ENCODE results near the gene KCNN1. TPM values are rescaled to one million over a fixed set of nuclear protein-coding genes. Genes with fewer than 3 reads are reported as not detected.

The KCNN1 gene
- polyA plus RNA-seq, 3 donors = not detected

DNA sequence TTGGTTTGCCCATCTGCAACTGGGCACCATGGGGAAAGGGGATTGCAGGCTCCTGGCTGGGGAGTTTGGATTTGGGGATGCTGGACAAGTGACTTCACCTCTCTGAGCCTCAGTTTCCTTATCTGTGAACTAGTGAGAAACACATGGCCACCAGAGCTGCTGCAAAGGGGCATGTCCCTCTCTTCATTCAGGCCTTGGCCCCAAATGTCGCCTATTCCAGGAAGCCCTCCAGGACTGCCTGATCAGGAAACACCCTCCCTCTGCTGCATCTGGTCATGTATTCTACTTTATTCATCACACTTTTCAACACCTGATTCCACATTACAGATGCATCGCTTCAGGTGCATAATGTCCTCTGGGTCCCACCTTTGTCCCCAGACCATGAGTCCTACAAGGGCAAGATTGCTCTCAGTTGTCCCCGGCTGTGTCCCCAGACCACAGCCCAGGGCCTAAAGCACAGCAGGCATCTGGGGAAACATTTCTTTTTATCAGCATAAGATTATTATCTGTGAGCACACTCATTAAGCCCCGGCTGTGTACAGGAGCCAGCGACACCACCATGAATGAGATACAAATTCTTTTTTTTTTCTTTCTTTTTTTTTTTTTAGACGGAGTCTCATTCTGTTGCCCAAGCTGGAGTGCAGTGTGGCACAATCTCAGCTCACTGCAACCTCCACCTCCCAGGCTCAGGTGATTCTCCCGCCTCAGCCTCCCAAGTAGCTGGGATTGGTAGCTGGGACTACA, 78.6 kb downstream of the KCNN1 start:
- no peaks in the 10 kb centered on the region for H3K36me3 ChIP-seq (replicated peaks in 1 of 2; ENCODE audit: control insufficient read depth in 1 of 2, insufficient read depth in 2 of 2, low read length in 2 of 2)
- Mint-ChIP-seq H3K27ac (peak overlapping the region; percentile 77 to 92 (median 86)), H3K9me3 (peaks cover 0 to 10% (median 4%) of the 10 kb centered on the region in 7 donors), H3K27me3 (ENCODE audit: low read depth in 3 of 3) (peaks cover 3 to 14% (median 13%) of the 10 kb centered on the region in 3 donors), H3K4me3 (peak overlapping the region; percentile 81 to 91), H3K36me3 (no peaks in the 10 kb centered on the region), H3K4me1 (peaks cover 38% of the 10 kb centered on the region)
- no peak for DNase-seq
- H2AFZ ChIP-seq (ENCODE audit: insufficient read depth, low read depth, low read length, poor library complexity, severe bottlenecking) = peak overlapping the region; percentile 69
- intact Hi-C loops (cut with micrococcal nuclease) = no loop called here
- H3K4me2 ChIP-seq (replicated peaks; ENCODE audit: extremely low read depth, low read length, poor library complexity, severe bottlenecking) = peak overlapping the region; percentile 87
- H3K4me1 ChIP-seq (ENCODE audit: control insufficient read depth in 1 of 2, insufficient read depth in 2 of 2, low read length in 2 of 2) = peaks cover 33 to 42% of the 10 kb centered on the region in 2 donors
- WGBS (ENCODE audit: insufficient coverage) = 93% methylated on average over 4 of the region's 7 CpGs
- peak overlapping the region; percentile 70 to 77 for H3K27ac ChIP-seq (ENCODE audit: low read depth in 1 of 2, low read length in 2 of 2)
- peak overlapping the region; percentile 55 for H3K9ac ChIP-seq (ENCODE audit: insufficient read depth, low read length, poor library complexity, severe bottlenecking)
- no peaks in the 10 kb centered on the region for H3K9me3 ChIP-seq (replicated peaks in 1 of 2; ENCODE audit: control insufficient read depth in 1 of 2, insufficient read depth in 1 of 2, low read length in 2 of 2)
- H3K4me3 ChIP-seq (replicated peaks in 1 of 3; ENCODE audit: low read depth in 2 of 3, low read length in 3 of 3) = peak overlapping the region; percentile 18 to 75 (median 36)
- no peaks in the 10 kb centered on the region for H3K79me2 ChIP-seq (ENCODE audit: insufficient read depth, low read length)
- TF ChIP-seq, protein P1, sequence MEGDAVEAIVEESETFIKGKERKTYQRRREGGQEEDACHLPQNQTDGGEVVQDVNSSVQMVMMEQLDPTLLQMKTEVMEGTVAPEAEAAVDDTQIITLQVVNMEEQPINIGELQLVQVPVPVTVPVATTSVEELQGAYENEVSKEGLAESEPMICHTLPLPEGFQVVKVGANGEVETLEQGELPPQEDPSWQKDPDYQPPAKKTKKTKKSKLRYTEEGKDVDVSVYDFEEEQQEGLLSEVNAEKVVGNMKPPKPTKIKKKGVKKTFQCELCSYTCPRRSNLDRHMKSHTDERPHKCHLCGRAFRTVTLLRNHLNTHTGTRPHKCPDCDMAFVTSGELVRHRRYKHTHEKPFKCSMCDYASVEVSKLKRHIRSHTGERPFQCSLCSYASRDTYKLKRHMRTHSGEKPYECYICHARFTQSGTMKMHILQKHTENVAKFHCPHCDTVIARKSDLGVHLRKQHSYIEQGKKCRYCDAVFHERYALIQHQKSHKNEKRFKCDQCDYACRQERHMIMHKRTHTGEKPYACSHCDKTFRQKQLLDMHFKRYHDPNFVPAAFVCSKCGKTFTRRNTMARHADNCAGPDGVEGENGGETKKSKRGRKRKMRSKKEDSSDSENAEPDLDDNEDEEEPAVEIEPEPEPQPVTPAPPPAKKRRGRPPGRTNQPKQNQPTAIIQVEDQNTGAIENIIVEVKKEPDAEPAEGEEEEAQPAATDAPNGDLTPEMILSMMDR (IDR thresholded peaks at IDR 0.05) = no peak
- no peaks in the 10 kb centered on the region for H4K20me1 ChIP-seq (ENCODE audit: insufficient read depth, low read length)
- H3K27me3 ChIP-seq (ENCODE audit: control insufficient read depth in 2 of 2, insufficient read depth in 2 of 2, low read length in 2 of 2) = peaks cover 0 to 7% of the 10 kb centered on the region in 2 donors

DNA sequence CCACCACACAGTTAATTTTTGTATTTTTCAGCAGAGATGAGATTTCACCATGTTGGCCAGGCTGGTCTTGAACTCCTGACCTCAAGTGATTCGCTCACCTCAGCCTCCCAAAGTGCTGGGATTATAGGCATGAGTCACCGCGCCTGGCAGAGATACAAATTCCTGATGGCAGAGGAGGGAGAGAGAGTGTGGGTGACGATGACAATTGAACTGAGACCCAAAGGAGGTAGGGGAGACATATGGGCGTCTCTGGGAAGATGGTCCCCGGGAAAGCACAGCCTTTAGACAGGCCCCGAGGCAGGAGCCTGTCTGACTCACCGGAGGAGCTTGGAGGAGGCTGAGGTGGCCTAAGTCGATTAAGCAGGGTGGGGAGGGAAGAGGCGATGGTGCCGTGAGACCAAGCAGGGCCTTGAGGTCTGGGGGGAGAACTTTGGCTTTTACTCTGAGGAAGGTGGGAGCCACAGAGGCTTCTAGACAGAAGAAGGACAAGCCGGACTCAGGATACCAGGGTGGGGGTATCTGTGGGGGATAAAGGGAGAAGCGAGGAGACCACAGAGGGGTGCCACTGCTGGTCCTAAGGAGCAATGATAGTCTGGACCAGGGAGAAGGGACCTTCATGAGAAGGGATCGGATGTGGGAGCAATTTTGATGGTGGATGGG, 79.3 kb downstream of the KCNN1 start:
- Mint-ChIP-seq H3K27me3 (ENCODE audit: low read depth in 3 of 3) (peaks cover 5 to 17% (median 15%) of the 10 kb centered on the region in 3 donors), H3K9me3 (peaks cover 0 to 6% (median 0%) of the 10 kb centered on the region in 7 donors), H3K27ac (peak overlapping the region in 2 of 7 donors; percentile 18 to 77), H3K36me3 (no peaks in the 10 kb centered on the region), H3K4me3 (no peak overlapping the region), H3K4me1 (peaks cover 42% of the 10 kb centered on the region)
- DNase-seq = peak in 1 of 3 donors; percentile 41
- Histone ChIP-seq H3K4me2 (replicated peaks; ENCODE audit: extremely low read depth, low read length, poor library complexity, severe bottlenecking) (no peak overlapping the region), H3K4me3 (replicated peaks in 1 of 3; ENCODE audit: low read depth in 2 of 3, low read length in 3 of 3) (no peak overlapping the region), H4K20me1 (ENCODE audit: insufficient read depth, low read length) (no peaks in the 10 kb centered on the region), H3K27me3 (ENCODE audit: control insufficient read depth in 2 of 2, insufficient read depth in 2 of 2, low read length in 2 of 2) (peaks cover 0 to 3% of the 10 kb centered on the region in 2 donors), H3K27ac (ENCODE audit: low read depth in 1 of 2, low read length in 2 of 2) (no peak overlapping the region), H3K9ac (ENCODE audit: insufficient read depth, low read length, poor library complexity, severe bottlenecking) (no peak overlapping the region), H3K4me1 (ENCODE audit: control insufficient read depth in 1 of 2, insufficient read depth in 2 of 2, low read length in 2 of 2) (peaks cover 33 to 42% of the 10 kb centered on the region in 2 donors), H2AFZ (ENCODE audit: insufficient read depth, low read depth, low read length, poor library complexity, severe bottlenecking) (no peak overlapping the region), H3K9me3 (replicated peaks in 1 of 2; ENCODE audit: control insufficient read depth in 1 of 2, insufficient read depth in 1 of 2, low read length in 2 of 2) (no peaks in the 10 kb centered on the region), H3K36me3 (replicated peaks in 1 of 2; ENCODE audit: control insufficient read depth in 1 of 2, insufficient read depth in 2 of 2, low read length in 2 of 2) (no peaks in the 10 kb centered on the region), H3K79me2 (ENCODE audit: insufficient read depth, low read length) (no peaks in the 10 kb centered on the region)
- WGBS (ENCODE audit: insufficient coverage) = 85% methylated on average over 13 of the region's 14 CpGs
- TF ChIP-seq, protein P1 (IDR thresholded peaks at IDR 0.05) = no peak
- intact Hi-C loops (cut with micrococcal nuclease) = no loop called here

Data from CD14-positive monocyte (primary cell).